K562 (cell line): ENCODE data around the gene NECTIN1. TPM values are rescaled to one million over a fixed set of nuclear protein-coding genes. Genes with fewer than 3 reads are reported as not detected.

Experiments used
- ATAC-seq: fragments of 200-7000 bp; cut with Tn5 transposase; 3 replicates; pipeline ENCODE4 v1.9.1; 2020; ENCODE audit warnings: moderate library complexity
- BruUV-seq: library from RNA; stranded (reverse); fragments of 400-500 nt; replicated peaks from 2 replicates; lab custom pipeline; 2021; lab: Mats Ljungman, UMichigan
- CTCF ChIA-PET: fragments of 300-600 bp; formaldehyde crosslinking; extraction: SDS; loops from one replicate; lab custom pipeline; 2021; ENCODE audit warnings: low intra/inter-chr PET ratio; lab: Yijun Ruan, JAX
- POLR2A ChIA-PET: fragments of 300-600, 350-650 bp; sonication (Branson Sonifier 250); formaldehyde crosslinking; extraction: SDS; loops from one replicate; lab custom pipeline; 2021; ENCODE audit warnings: antibody characterized with exemption, inconsistent platforms; lab: Yijun Ruan, JAX
- DNase-seq, 4 experiments: peaks; one replicate each; pipeline versions ENCODE4 v3.0.0 to v3.0.0-alpha.2; 2011 to 2018; ENCODE audit warnings: low spot score in 3 of 4, mixed read lengths in 3 of 4; ENCODE audit errors: extremely low read depth in 1 of 4
- FAIRE-seq: peaks from 2 replicates; lab custom pipeline; 2011; peaks lifted over from hg19 to GRCh38; lab: Jason Lieb, UNC
- H2AFZ ChIP-seq: 2 replicates; pipeline ENCODE4 v1.6.0; 2011; ENCODE audit warnings: low read depth, low read length, control low read depth, inconsistent platforms
- H3K27ac ChIP-seq: fragments of 200-600 bp; 3 replicates; pipeline ENCODE4 v1.8.0; 2011; ENCODE audit warnings: low read depth, mild to moderate bottlenecking, control low read depth, inconsistent platforms, low read length, moderate library complexity, mixed read lengths; ENCODE audit errors: extremely low read depth
- H3K27me3 ChIP-seq, 2 experiments: fragments of 300-600 bp in 1 of 2; 2 replicates in 1 of 2; 3 replicates in 1 of 2; pipeline versions ENCODE4 v1.6.0 to v1.8.0; 2011; ENCODE audit warnings: inconsistent platforms in 2 of 2, low read length in 2 of 2, mild to moderate bottlenecking in 1 of 2, mixed read lengths in 1 of 2, moderate library complexity in 1 of 2; ENCODE audit not compliant: control insufficient read depth in 2 of 2, insufficient read depth in 2 of 2
- H3K36me3 ChIP-seq: fragments of 300-600 bp; 3 replicates; pipeline ENCODE4 v1.8.0; 2011; ENCODE audit warnings: mild to moderate bottlenecking, low read length, inconsistent platforms; ENCODE audit not compliant: control insufficient read depth, insufficient read depth
- H3K4me1 ChIP-seq, 2 experiments: fragments of 200-600 bp in 1 of 2; replicated peaks in 1 of 2; 2 replicates in 1 of 2; 3 replicates in 1 of 2; pipeline versions ENCODE4 v1.5.1 to v1.8.0; 2011; ENCODE audit warnings: inconsistent platforms in 2 of 2, low read length in 2 of 2, mild to moderate bottlenecking in 1 of 2, mixed read lengths in 1 of 2, moderate library complexity in 1 of 2; ENCODE audit not compliant: control insufficient read depth in 2 of 2, insufficient read depth in 2 of 2
- H3K4me2 ChIP-seq: 2 replicates; pipeline ENCODE4 v1.6.1; 2011; ENCODE audit warnings: low read length, control low read depth, inconsistent platforms, mixed read lengths; ENCODE audit not compliant: insufficient read depth
- H3K4me3 ChIP-seq: fragments of 200-600 bp; sonication (generic), shearing (Covaris generic); 2 replicates; pipeline ENCODE4 v1.5.1; 2016; ENCODE audit warnings: control low read depth, inconsistent platforms
- H3K79me2 ChIP-seq: fragments of 200-600 bp; 3 replicates; pipeline ENCODE4 v1.8.0; 2011; ENCODE audit warnings: low read length, inconsistent platforms; ENCODE audit not compliant: control insufficient read depth, insufficient read depth
- H3K9ac ChIP-seq, 2 experiments: 2 replicates each; pipeline versions ENCODE4 v1.6.0 to v1.6.1; 2011; ENCODE audit warnings: low read depth in 2 of 2, low read length in 2 of 2, control low read depth in 1 of 2, inconsistent platforms in 1 of 2, mild to moderate bottlenecking in 1 of 2, mixed read lengths in 1 of 2; ENCODE audit not compliant: insufficient read depth in 1 of 2
- H3K9me1 ChIP-seq: one replicate; pipeline ENCODE4 v1.6.0; 2011; ENCODE audit warnings: inconsistent platforms, mild to moderate bottlenecking, low read length, moderate library complexity; ENCODE audit not compliant: control insufficient read depth, insufficient read depth
- H3K9me3 ChIP-seq: replicated peaks from 2 replicates; pipeline ENCODE4 v1.5.1; 2011; ENCODE audit warnings: low read depth, low read length, inconsistent platforms; ENCODE audit not compliant: control insufficient read depth, insufficient read depth
- H4K20me1 ChIP-seq: replicated peaks from 2 replicates; pipeline ENCODE4 v1.6.1; 2011; ENCODE audit warnings: low read length, inconsistent platforms, mixed read lengths; ENCODE audit not compliant: control insufficient read depth, insufficient read depth
- HNRNPLL ChIP-seq: fragments of 200-400 bp; formaldehyde crosslinking; IDR thresholded peaks from 2 replicates; pipeline ENCODE4 v1.6.1; 2017; ENCODE audit warnings: low read length, low read depth, mild to moderate bottlenecking; ENCODE audit not compliant: poor library complexity, severe bottlenecking
- SIN3B ChIP-seq: fragments of 450-650 bp; IDR thresholded peaks from 2 replicates; pipeline ENCODE4 v1.6.1; 2017; ENCODE audit warnings: low read depth, mild to moderate bottlenecking, moderate library complexity
- SMAD4 ChIP-seq: fragments of 250-450 bp; sonication (Bioruptor Pico); conservative IDR thresholded peaks from 2 replicates; pipeline ENCODE4 v1.8.0; 2021; ENCODE audit warnings: inconsistent platforms, mild to moderate bottlenecking, moderate library complexity
- ZFP1 ChIP-seq: fragments of 450-650 bp; formaldehyde crosslinking; IDR thresholded peaks from 2 replicates; pipeline ENCODE4 v1.4.0; 2020; ENCODE audit warnings: mild to moderate bottlenecking, mixed read lengths
- ZFX ChIP-seq: sonication (generic); formaldehyde crosslinking; IDR thresholded peaks from 2 replicates; pipeline ENCODE4 v1.8.0; 2022; ENCODE audit warnings: mild to moderate bottlenecking, missing genetic modification reagents, moderate library complexity
- WGBS: fragments of 100-300 bp; shearing (Covaris generic); methylation state at CpG from one replicate; pipeline ENCODE4 v1.1.6; 2016; ENCODE audit warnings: low coverage, mixed read lengths; ENCODE audit not compliant: insufficient coverage; ENCODE audit errors: missing lambda C conversion rate; 5-methylcytosine and 5-hydroxymethylcytosine counted together
- in situ Hi-C: fragments of 300-500 bp; cut with MboI; formaldehyde crosslinking; loops from 4 replicates; pipeline ENCODE4 v1.15.0; 2018; ENCODE audit warnings: inconsistent platforms, mixed read lengths
- intact Hi-C: fragments of 100-400 bp; cut with micrococcal nuclease; formaldehyde crosslinking; loops from 2 replicates; pipeline ENCODE4 v1.14.2; 2022
- polyA plus RNA-seq, 8 experiments: library from polyadenylated mRNA; depleted of rRNA in 4 of 8; stranded (reverse) in 5 of 8; unstranded in 3 of 8; fragments of >200 nt; fragmentation: Nextera tagmentation in 2 of 8; fragmentation: Illumina TruSeq in 1 of 8; extraction: Ambion mirVana in 2 of 8; extraction: Trizol in 1 of 8; gene quantifications; 2 replicates each; pipeline versions ENCODE4 v1.2.1 to v1.2.3, GENCODE V29; 2011 to 2014; ENCODE audit warnings: inconsistent platforms in 1 of 8, missing spikeins in 1 of 8
- total RNA-seq, 7 experiments: library from RNA; depleted of rRNA in 6 of 7; stranded (reverse); fragments of >200 nt in 6 of 7; fragmentation: Illumina TruSeq in 2 of 7; extraction: Trizol in 2 of 7; gene quantifications; 2 replicates each; pipeline versions ENCODE4 v1.2.1 to v1.2.3, GENCODE V29; 2011 to 2021; ENCODE audit warnings: low replicate concordance in 1 of 7
- TF ChIP-seq, protein P1 (sequence below), 2 experiments: fragments of 450-650 bp; formaldehyde crosslinking in 1 of 2; IDR thresholded peaks; 2 replicates each; pipeline versions ENCODE4 v1.4.0 to v1.6.1; 2014 to 2020; ENCODE audit warnings: mild to moderate bottlenecking in 2 of 2, borderline replicate concordance in 1 of 2, low read depth in 1 of 2
- TF ChIP-seq, protein P2 (sequence below): sonication (generic); formaldehyde crosslinking; IDR thresholded peaks from 2 replicates; pipeline ENCODE4 v1.8.0; 2022; ENCODE audit warnings: mild to moderate bottlenecking, missing genetic modification reagents

The NECTIN1 gene
- total and polyA plus RNA-seq, 9 of the 15 experiments (the other 6 are each of a cell fraction or from before 2014, with no cell fraction given) = 0.09 to 0.53 (median 0.23) TPM; not detected in 2

DNA sequence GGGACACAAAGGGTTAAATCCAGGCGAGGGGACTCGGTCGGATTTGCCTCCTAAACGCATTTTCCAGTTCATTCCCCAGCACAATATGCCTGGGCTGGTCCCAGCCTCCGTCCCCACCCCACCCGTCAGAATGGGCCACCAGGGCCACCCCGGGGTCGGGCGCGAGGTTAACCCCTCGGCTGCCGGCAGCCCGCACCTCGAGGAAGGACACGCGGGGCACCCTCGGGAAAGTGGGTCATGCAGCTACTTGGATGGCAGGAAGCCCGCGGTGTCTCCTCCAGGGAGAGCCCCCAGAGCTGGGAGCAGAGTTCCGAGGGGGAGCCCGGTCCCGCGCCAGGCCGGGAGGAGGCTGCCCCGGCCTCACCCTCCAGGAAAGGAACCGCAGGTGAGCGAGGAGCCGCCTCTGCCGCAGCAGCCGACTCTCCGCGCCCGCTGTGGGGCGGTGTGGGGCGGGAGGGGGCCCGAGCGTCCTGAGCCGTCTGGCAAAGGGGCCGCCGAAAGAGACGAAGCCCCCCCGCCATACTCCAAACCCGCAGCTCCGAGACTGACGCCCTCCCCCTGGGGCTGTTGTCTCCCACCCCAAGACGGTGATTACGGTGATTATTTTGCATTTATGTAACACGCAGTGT is 1.4 kb downstream of the NECTIN1 start:
- POLR2A ChIA-PET = no interaction called here
- no peaks in the 10 kb centered on the region for H3K9me1 ChIP-seq
- H3K27me3 ChIP-seq = peaks cover 24 to 59% of the 10 kb centered on the region in 2 experiments; a peak in 3 of 5 replicates
- no peak for FAIRE-seq
- no peaks in the 10 kb centered on the region for H3K36me3 ChIP-seq
- no peaks in the 10 kb centered on the region for H3K79me2 ChIP-seq
- no peak overlapping the region for H3K9ac ChIP-seq
- no peak overlapping the region for H2AFZ ChIP-seq
- no peak for ATAC-seq
- no TSS peak for BruUV-seq
- peak in 3 of 4 experiments; percentile 23 to 45 (median 39) for DNase-seq
- H3K4me1 ChIP-seq = peaks cover 0 to 25% of the 10 kb centered on the region in 2 experiments; a peak in 2 of 5 replicates
- CTCF ChIA-PET = no interaction called here
- no peaks in the 10 kb centered on the region for H4K20me1 ChIP-seq
- no peak overlapping the region for H3K4me2 ChIP-seq
- in situ Hi-C loops = no loop called here
- intact Hi-C loops = loop anchor here (2.0 to 5.0 kb wide), 3 partner anchors 61 to 380 kb away; no protein-coding TSS in a partner anchor
- H3K9me3 ChIP-seq = no peaks in the 10 kb centered on the region
- no peak overlapping the region for H3K27ac ChIP-seq
- 3% methylated on average over 28 of the region's 48 CpGs for WGBS
- H3K4me3 ChIP-seq = no peak overlapping the region
- TF ChIP-seq HNRNPLL = no peak
- TF ChIP-seq SMAD4 (CRISPR knock-in tag) = no peak
- TF ChIP-seq ZFP1 = no peak
- no peak for TF ChIP-seq SIN3B
- no peak for TF ChIP-seq ZFX (CRISPR knock-in tag)
- TF ChIP-seq, protein P1, sequence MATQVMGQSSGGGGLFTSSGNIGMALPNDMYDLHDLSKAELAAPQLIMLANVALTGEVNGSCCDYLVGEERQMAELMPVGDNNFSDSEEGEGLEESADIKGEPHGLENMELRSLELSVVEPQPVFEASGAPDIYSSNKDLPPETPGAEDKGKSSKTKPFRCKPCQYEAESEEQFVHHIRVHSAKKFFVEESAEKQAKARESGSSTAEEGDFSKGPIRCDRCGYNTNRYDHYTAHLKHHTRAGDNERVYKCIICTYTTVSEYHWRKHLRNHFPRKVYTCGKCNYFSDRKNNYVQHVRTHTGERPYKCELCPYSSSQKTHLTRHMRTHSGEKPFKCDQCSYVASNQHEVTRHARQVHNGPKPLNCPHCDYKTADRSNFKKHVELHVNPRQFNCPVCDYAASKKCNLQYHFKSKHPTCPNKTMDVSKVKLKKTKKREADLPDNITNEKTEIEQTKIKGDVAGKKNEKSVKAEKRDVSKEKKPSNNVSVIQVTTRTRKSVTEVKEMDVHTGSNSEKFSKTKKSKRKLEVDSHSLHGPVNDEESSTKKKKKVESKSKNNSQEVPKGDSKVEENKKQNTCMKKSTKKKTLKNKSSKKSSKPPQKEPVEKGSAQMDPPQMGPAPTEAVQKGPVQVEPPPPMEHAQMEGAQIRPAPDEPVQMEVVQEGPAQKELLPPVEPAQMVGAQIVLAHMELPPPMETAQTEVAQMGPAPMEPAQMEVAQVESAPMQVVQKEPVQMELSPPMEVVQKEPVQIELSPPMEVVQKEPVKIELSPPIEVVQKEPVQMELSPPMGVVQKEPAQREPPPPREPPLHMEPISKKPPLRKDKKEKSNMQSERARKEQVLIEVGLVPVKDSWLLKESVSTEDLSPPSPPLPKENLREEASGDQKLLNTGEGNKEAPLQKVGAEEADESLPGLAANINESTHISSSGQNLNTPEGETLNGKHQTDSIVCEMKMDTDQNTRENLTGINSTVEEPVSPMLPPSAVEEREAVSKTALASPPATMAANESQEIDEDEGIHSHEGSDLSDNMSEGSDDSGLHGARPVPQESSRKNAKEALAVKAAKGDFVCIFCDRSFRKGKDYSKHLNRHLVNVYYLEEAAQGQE (IDR thresholded peaks at IDR 0.05; ENCODE audit: borderline replicate concordance) = no peak
- TF ChIP-seq, protein P1 (CRISPR knock-in tag; IDR thresholded peaks at IDR 0.05; ENCODE audit: low read depth) = no peak
- TF ChIP-seq, protein P2, sequence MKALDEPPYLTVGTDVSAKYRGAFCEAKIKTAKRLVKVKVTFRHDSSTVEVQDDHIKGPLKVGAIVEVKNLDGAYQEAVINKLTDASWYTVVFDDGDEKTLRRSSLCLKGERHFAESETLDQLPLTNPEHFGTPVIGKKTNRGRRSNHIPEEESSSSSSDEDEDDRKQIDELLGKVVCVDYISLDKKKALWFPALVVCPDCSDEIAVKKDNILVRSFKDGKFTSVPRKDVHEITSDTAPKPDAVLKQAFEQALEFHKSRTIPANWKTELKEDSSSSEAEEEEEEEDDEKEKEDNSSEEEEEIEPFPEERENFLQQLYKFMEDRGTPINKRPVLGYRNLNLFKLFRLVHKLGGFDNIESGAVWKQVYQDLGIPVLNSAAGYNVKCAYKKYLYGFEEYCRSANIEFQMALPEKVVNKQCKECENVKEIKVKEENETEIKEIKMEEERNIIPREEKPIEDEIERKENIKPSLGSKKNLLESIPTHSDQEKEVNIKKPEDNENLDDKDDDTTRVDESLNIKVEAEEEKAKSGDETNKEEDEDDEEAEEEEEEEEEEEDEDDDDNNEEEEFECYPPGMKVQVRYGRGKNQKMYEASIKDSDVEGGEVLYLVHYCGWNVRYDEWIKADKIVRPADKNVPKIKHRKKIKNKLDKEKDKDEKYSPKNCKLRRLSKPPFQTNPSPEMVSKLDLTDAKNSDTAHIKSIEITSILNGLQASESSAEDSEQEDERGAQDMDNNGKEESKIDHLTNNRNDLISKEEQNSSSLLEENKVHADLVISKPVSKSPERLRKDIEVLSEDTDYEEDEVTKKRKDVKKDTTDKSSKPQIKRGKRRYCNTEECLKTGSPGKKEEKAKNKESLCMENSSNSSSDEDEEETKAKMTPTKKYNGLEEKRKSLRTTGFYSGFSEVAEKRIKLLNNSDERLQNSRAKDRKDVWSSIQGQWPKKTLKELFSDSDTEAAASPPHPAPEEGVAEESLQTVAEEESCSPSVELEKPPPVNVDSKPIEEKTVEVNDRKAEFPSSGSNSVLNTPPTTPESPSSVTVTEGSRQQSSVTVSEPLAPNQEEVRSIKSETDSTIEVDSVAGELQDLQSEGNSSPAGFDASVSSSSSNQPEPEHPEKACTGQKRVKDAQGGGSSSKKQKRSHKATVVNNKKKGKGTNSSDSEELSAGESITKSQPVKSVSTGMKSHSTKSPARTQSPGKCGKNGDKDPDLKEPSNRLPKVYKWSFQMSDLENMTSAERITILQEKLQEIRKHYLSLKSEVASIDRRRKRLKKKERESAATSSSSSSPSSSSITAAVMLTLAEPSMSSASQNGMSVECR (CRISPR knock-in tag) = no peak
